Endodermal cell (in vitro differentiated cells): ENCODE results near the gene EIF2AK3. TPM values are rescaled to one million over a fixed set of nuclear protein-coding genes. Genes with fewer than 3 reads are reported as not detected.

ENCODE experiments used
- DNase-seq: peaks from one replicate; pipeline ENCODE4 v3.0.0-alpha.2; 2017
- H3K27ac ChIP-seq: 2 replicates; pipeline ENCODE4 v1.5.1; 2013; ENCODE audit warnings: mild to moderate bottlenecking, low read depth, low read length, moderate library complexity
- H3K27me3 ChIP-seq: 2 replicates; pipeline ENCODE4 v1.6.1; 2013; ENCODE audit warnings: mild to moderate bottlenecking, low read length, moderate library complexity; ENCODE audit not compliant: insufficient read depth, control insufficient read depth, poor library complexity, severe bottlenecking
- H3K36me3 ChIP-seq: 2 replicates; pipeline ENCODE4 v1.7.0; 2013; ENCODE audit warnings: mild to moderate bottlenecking, low read length, moderate library complexity; ENCODE audit not compliant: control insufficient read depth, insufficient read depth
- H3K4me1 ChIP-seq: one replicate; pipeline ENCODE4 v1.7.0; 2013; ENCODE audit warnings: low read length; ENCODE audit not compliant: control insufficient read depth, insufficient read depth
- H3K4me3 ChIP-seq: 2 replicates; pipeline ENCODE4 v1.5.1; 2013; ENCODE audit warnings: mild to moderate bottlenecking, low read length, moderate library complexity
- H3K9ac ChIP-seq: 2 replicates; pipeline ENCODE4 v1.6.1; 2013; ENCODE audit warnings: mild to moderate bottlenecking, low read length, moderate library complexity; ENCODE audit not compliant: poor library complexity, severe bottlenecking; ENCODE audit errors: extremely low read depth
- H3K9me3 ChIP-seq: 2 replicates; pipeline ENCODE4 v1.6.1; 2013; ENCODE audit warnings: mild to moderate bottlenecking, low read length, moderate library complexity; ENCODE audit not compliant: control insufficient read depth
- H3K27ac Mint-ChIP-seq: 2 replicates; pipeline ENCODE4 v1.8.0; 2020; ENCODE audit warnings: mixed read lengths
- H3K27me3 Mint-ChIP-seq: 2 replicates; pipeline ENCODE4 v1.8.0; 2021; ENCODE audit warnings: mild to moderate bottlenecking, mixed read lengths; ENCODE audit not compliant: insufficient read depth
- H3K36me3 Mint-ChIP-seq: 2 replicates; pipeline ENCODE4 v1.8.0; 2020; ENCODE audit warnings: low read depth, mixed read lengths
- H3K4me1 Mint-ChIP-seq: 2 replicates; pipeline ENCODE4 v1.8.0; 2020; ENCODE audit warnings: mixed read lengths
- H3K4me3 Mint-ChIP-seq: 2 replicates; pipeline ENCODE4 v1.8.0; 2020; ENCODE audit warnings: mild to moderate bottlenecking, moderate library complexity, mixed read lengths
- H3K9me3 Mint-ChIP-seq: 2 replicates; pipeline ENCODE4 v1.8.0; 2020; ENCODE audit warnings: mild to moderate bottlenecking, mixed read lengths
- CTCF ChIP-seq: fragments of 200-600 bp; sonication (generic); conservative IDR thresholded peaks from 2 replicates; pipeline ENCODE4 v1.5.0; 2021; ENCODE audit warnings: antibody characterized with exemption, mild to moderate bottlenecking
- WGBS, 2 experiments: methylation state at CpG; one replicate each; pipeline versions ENCODE4 v1.1.5 to v1.1.7; 2013; ENCODE audit warnings: missing lambda C conversion rate in 2 of 2, mixed read lengths in 1 of 2; ENCODE audit not compliant: insufficient coverage in 1 of 2, insufficient read length in 1 of 2; 5-methylcytosine and 5-hydroxymethylcytosine counted together
- total RNA-seq, 2 donors: library from RNA; stranded (reverse); fragmentation: NEBNext Ultra II Directional in 1 of 2; extraction: Animal tissue kit (Norgen Biotek cat#: 25700) in 1 of 2; gene quantifications; 2 replicates in 1 of 2; 3 replicates in 1 of 2; pipeline ENCODE4 v1.2.1, GENCODE V29; 2021

EIF2AK3 gene
- total RNA-seq, 2 donors from 2014 or later = 26.3 to 45.2 TPM

GRCh38 chr2:88561646-88562388, 65.4 kb downstream of the EIF2AK3 start:
- no peak overlapping the region for H3K27ac ChIP-seq
- Mint-ChIP-seq H3K36me3 (peaks cover 25% of the 10 kb centered on the region), H3K27ac (no peak overlapping the region), H3K27me3 (no peaks in the 10 kb centered on the region), H3K9me3 (no peaks in the 10 kb centered on the region), H3K4me3 (no peak overlapping the region), H3K4me1 (no peaks in the 10 kb centered on the region)
- peaks cover 48% of the 10 kb centered on the region for H3K36me3 ChIP-seq
- no peaks in the 10 kb centered on the region for H3K4me1 ChIP-seq
- whole genome bisulfite sequencing, 2 experiments = 90% methylated on average over 2 to 3 of the region's 3 CpGs
- H3K4me3 ChIP-seq = no peak overlapping the region
- H3K9me3 ChIP-seq = no peaks in the 10 kb centered on the region
- no peak for TF ChIP-seq CTCF
- H3K27me3 ChIP-seq = no peaks in the 10 kb centered on the region
- no peak overlapping the region for H3K9ac ChIP-seq
- DNase-seq = no peak

- Histone ChIP-seq H3K9ac (no peak overlapping the region), H3K9me3 (no peaks in the 10 kb centered on the region), H3K4me1 (no peaks in the 10 kb centered on the region), H3K27ac (no peak overlapping the region), H3K27me3 (no peaks in the 10 kb centered on the region), H3K36me3 (peaks cover 53% of the 10 kb centered on the region), H3K4me3 (no peak overlapping the region)
- no peaks in the 10 kb centered on the region for H3K4me1 Mint-ChIP-seq
- no peak overlapping the region for H3K4me3 Mint-ChIP-seq
- TF ChIP-seq CTCF = no peak
- H3K27me3 Mint-ChIP-seq = no peaks in the 10 kb centered on the region
- whole genome bisulfite sequencing, 2 experiments = 83 to 95% methylated on average over 1 to 2 of the region's 3 CpGs
- no peaks in the 10 kb centered on the region for H3K9me3 Mint-ChIP-seq
- no peak for DNase-seq
- H3K36me3 Mint-ChIP-seq = peaks cover 30% of the 10 kb centered on the region
- H3K27ac Mint-ChIP-seq = no peak overlapping the region
These were observed 66.5 kb downstream of the EIF2AK3 start for GRCh38 chr2:88560619-88561307.

GRCh38 chr2:88557290-88557689, 70.0 kb downstream of the EIF2AK3 start:
- no peaks in the 10 kb centered on the region for H3K27me3 Mint-ChIP-seq
- H3K4me1 ChIP-seq = no peaks in the 10 kb centered on the region
- no peak overlapping the region for H3K27ac ChIP-seq
- H3K4me3 Mint-ChIP-seq = no peak overlapping the region
- no peak for TF ChIP-seq CTCF
- 100% methylated on average over 1 of the region's 1 CpG for WGBS, 2 experiments
- no peak overlapping the region for H3K9ac ChIP-seq
- no peaks in the 10 kb centered on the region for H3K27me3 ChIP-seq
- peaks cover 42% of the 10 kb centered on the region for H3K36me3 ChIP-seq
- no peaks in the 10 kb centered on the region for H3K9me3 ChIP-seq
- DNase-seq = no peak
- no peaks in the 10 kb centered on the region for H3K9me3 Mint-ChIP-seq
- peaks cover 30% of the 10 kb centered on the region for H3K36me3 Mint-ChIP-seq
- H3K27ac Mint-ChIP-seq = no peak overlapping the region
- no peak overlapping the region for H3K4me3 ChIP-seq
- no peaks in the 10 kb centered on the region for H3K4me1 Mint-ChIP-seq
